Left ventricle myocardium inferior (tissue), 1 donor: ENCODE measurements around the gene DNAJB8. TPM values are rescaled to one million over a fixed set of nuclear protein-coding genes. Genes with fewer than 3 reads are reported as not detected.

Experiments used
- DNase-seq: peaks from one replicate; pipeline ENCODE4 v3.0.0-alpha.2; 2020
- H3K27ac ChIP-seq: fragments of 200-600 bp; replicated peaks from 2 replicates; pipeline ENCODE4 v1.8.0; 2021
- H3K27me3 ChIP-seq: fragments of 200-600 bp; 2 replicates; pipeline ENCODE4 v1.8.0; 2021; ENCODE audit warnings: low read depth
- H3K36me3 ChIP-seq: fragments of 200-600 bp; 2 replicates; pipeline ENCODE4 v1.8.0; 2021
- H3K4me1 ChIP-seq: fragments of 200-600 bp; 2 replicates; pipeline ENCODE4 v1.8.0; 2021
- H3K4me3 ChIP-seq: fragments of 200-600 bp; 2 replicates; pipeline ENCODE4 v1.8.0; 2021; ENCODE audit warnings: mild to moderate bottlenecking, moderate library complexity
- H3K9me3 ChIP-seq: fragments of 200-600 bp; replicated peaks from 2 replicates; pipeline ENCODE4 v1.8.0; 2021
- CTCF ChIP-seq: fragments of 200-600 bp; IDR thresholded peaks from 2 replicates; pipeline ENCODE4 v1.8.0; 2021; ENCODE audit warnings: antibody characterized with exemption, mild to moderate bottlenecking, borderline replicate concordance
- intact Hi-C: fragments of 100-400 bp; cut with micrococcal nuclease; formaldehyde crosslinking; loops from one replicate; pipeline ENCODE4 v1.11.0; 2022
- total RNA-seq: library from RNA; stranded (reverse); fragmentation: NEBNext Ultra II Directional; extraction: Animal tissue kit (Norgen Biotek cat#: 25700); gene quantifications from one replicate; pipeline ENCODE4 v1.2.1, GENCODE V29; 2021
- donor health status: DM: no; HTN: yes; CAD: no; lungs with severe emphysema.

DNAJB8 gene
- total RNA-seq, 1 donor from 2014 or later = not detected

- no peaks in the 10 kb centered on the region for H3K36me3 ChIP-seq
- H3K4me1 ChIP-seq = no peaks in the 10 kb centered on the region
- no peak overlapping the region for H3K4me3 ChIP-seq
- no peak for TF ChIP-seq CTCF
- no peak overlapping the region for H3K27ac ChIP-seq
- intact Hi-C loops = no loop called here
- peaks cover 37% of the 10 kb centered on the region for H3K27me3 ChIP-seq
- DNase-seq = no peak
- H3K9me3 ChIP-seq = no peaks in the 10 kb centered on the region
Observed at GRCh38 chr3:128442070-128442469, 24.6 kb downstream of the DNAJB8 start.

- H3K27me3 ChIP-seq = peaks cover 52% of the 10 kb centered on the region
- no peaks in the 10 kb centered on the region for H3K4me1 ChIP-seq
- no peak overlapping the region for H3K4me3 ChIP-seq
- no peaks in the 10 kb centered on the region for H3K9me3 ChIP-seq
- intact Hi-C loops = no loop called here
- no peak overlapping the region for H3K27ac ChIP-seq
- H3K36me3 ChIP-seq = no peaks in the 10 kb centered on the region
- TF ChIP-seq CTCF = no peak
- no peak for DNase-seq
Observed at GRCh38 chr3:128439226-128439625, 27.5 kb downstream of the DNAJB8 start.

GRCh38 chr3:128438488-128439072 lies 28.1 kb downstream of the DNAJB8 start:
- DNase-seq = no peak
- H3K4me1 ChIP-seq = no peaks in the 10 kb centered on the region
- no peak overlapping the region for H3K27ac ChIP-seq
- H3K27me3 ChIP-seq = peaks cover 52% of the 10 kb centered on the region
- H3K9me3 ChIP-seq = no peaks in the 10 kb centered on the region
- TF ChIP-seq CTCF = peak; percentile 42
- no peak overlapping the region for H3K4me3 ChIP-seq
- intact Hi-C loops = no loop called here
- no peaks in the 10 kb centered on the region for H3K36me3 ChIP-seq

- no peaks in the 10 kb centered on the region for H3K9me3 ChIP-seq
- H3K4me1 ChIP-seq = peaks cover 12% of the 10 kb centered on the region
- TF ChIP-seq CTCF = no peak
- no peak overlapping the region for H3K4me3 ChIP-seq
- no peaks in the 10 kb centered on the region for H3K36me3 ChIP-seq
- intact Hi-C loops = no loop called here
- peaks cover 66% of the 10 kb centered on the region for H3K27me3 ChIP-seq
- no peak overlapping the region for H3K27ac ChIP-seq
- DNase-seq = no peak
Observed at GRCh38 chr3:128436214-128436613, 30.5 kb downstream of the DNAJB8 start.

- Histone ChIP-seq H3K9me3 (no peaks in the 10 kb centered on the region), H3K27ac (no peak overlapping the region), H3K4me3 (no peak overlapping the region), H3K27me3 (peaks cover 72% of the 10 kb centered on the region), H3K36me3 (no peaks in the 10 kb centered on the region), H3K4me1 (peaks cover 12% of the 10 kb centered on the region)
- no peak for TF ChIP-seq CTCF
- intact Hi-C loops = no loop called here
- no peak for DNase-seq
Observed at GRCh38 chr3:128435561-128435960, 31.1 kb downstream of the DNAJB8 start.
